Spleen (tissue), 7 donors: Measurements from ENCODE around the gene OPCML.

Experiments used
- POLR2A ChIP-seq, 3 donors: fragments of 450-650 bp; IDR thresholded peaks; one replicate each; pipeline ENCODE4 v1.5.1; 2017; ENCODE audit warnings: antibody characterized with exemption in 3 of 3, mild to moderate bottlenecking in 1 of 3
- POLR2AphosphoS5 ChIP-seq, 3 donors: sonication (generic); formaldehyde crosslinking; IDR thresholded peaks; one replicate each; pipeline ENCODE4 v1.5.1; 2017; ENCODE audit warnings: antibody characterized with exemption in 3 of 3
- TF ChIP-seq, protein P1 (sequence below), 11 experiments: fragments of 200-600 bp in 7 of 11; fragments of 450-650 bp in 4 of 11; sonication (generic) in 4 of 11; IDR thresholded peaks in 8 of 11; conservative IDR thresholded peaks in 3 of 11; 1 replicate in 7 of 11; 2 replicates in 4 of 11; pipeline versions ENCODE4 v1.4.0 to v1.8.0; 2016 to 2021; ENCODE audit warnings: antibody characterized with exemption in 11 of 11, inconsistent platforms in 4 of 11, mild to moderate bottlenecking in 1 of 11
- donor health status: DM: no; HTN: no; CAD: no; lungs with moderate emphysema.
- donor health status: DM: no; HTN: no; CAD: no.
- donor health status: DM: no; HTN: no; CAD: no.

DNA sequence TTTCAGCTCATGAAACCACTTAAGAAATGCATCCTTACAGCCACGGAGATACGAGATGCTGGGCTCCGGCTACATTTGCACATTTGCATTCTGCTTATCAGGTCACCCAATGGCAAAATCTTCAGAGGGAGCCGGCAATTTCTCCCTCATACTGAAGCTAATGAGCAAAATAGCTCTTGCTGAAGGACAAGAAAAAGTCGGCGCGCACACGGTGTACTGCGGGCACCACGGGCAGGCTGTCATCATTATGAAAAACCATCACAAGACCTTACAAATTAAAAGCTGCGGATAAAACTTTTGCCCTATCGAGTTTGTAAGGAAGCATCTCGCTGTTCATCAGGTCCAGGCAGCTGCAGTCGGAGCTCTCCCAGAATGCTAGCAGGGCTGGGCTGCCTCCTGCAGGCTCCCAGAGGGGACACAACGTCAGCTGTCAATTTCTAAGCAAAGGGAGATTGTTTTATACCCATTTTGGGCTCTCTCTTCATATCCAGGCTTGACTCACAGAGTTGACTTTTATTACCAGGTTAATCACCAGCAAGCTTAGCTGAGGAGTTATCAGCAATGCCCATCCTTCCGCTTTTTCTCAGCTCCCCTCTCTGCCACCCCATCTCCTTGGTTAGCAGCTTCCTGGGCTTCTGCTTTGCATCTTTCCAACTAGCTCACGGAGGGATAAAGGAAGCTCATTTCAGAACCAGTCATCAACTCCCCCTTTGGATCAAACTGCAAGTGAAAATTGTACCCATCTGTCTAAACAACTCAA is 375.1 kb downstream of the OPCML start:
- TF ChIP-seq, protein P1, sequence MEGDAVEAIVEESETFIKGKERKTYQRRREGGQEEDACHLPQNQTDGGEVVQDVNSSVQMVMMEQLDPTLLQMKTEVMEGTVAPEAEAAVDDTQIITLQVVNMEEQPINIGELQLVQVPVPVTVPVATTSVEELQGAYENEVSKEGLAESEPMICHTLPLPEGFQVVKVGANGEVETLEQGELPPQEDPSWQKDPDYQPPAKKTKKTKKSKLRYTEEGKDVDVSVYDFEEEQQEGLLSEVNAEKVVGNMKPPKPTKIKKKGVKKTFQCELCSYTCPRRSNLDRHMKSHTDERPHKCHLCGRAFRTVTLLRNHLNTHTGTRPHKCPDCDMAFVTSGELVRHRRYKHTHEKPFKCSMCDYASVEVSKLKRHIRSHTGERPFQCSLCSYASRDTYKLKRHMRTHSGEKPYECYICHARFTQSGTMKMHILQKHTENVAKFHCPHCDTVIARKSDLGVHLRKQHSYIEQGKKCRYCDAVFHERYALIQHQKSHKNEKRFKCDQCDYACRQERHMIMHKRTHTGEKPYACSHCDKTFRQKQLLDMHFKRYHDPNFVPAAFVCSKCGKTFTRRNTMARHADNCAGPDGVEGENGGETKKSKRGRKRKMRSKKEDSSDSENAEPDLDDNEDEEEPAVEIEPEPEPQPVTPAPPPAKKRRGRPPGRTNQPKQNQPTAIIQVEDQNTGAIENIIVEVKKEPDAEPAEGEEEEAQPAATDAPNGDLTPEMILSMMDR (IDR thresholded peaks at IDR 0.05 in 8 of 11, conservative IDR thresholded peaks at IDR 0.05 in 3 of 11): peak in 1 of 11 experiments; percentile 26
- TF ChIP-seq POLR2AphosphoS5 (IDR thresholded peaks at IDR 0.05): no peak
- no peak for TF ChIP-seq POLR2A (IDR thresholded peaks at IDR 0.05)
